Measurements from ENCODE around the gene OR51S1.
"Not testable (repeated sequence)": the region's sequence is repeated elsewhere in the genome, so short reads cannot be mapped to it uniquely, and the experiment has no call there.

The OR51S1 gene

GRCh38 chr11:4848908-4849532 is at the start of gene OR51S1:
OR51S1 (minus strand) TSS chr11:4849208; CDS start chr11:4849208, 0 bp downstream.
- DNase-seq (ENCODE audit: low spot score): no peak

GRCh38 chr11:4891996-4892640 is 43.1 kb upstream of the OR51S1 start:
- peak; percentile 72 for DNase-seq (ENCODE audit: low spot score)

- DNase-seq (ENCODE audit: low spot score): no peak
Measured at GRCh38 chr11:4890279-4890678, 41.3 kb upstream of the OR51S1 start.

GRCh38 chr11:4887591-4887990 is 38.6 kb upstream of the OR51S1 start:
- DNase-seq (ENCODE audit: low spot score): no peak

- no peak for DNase-seq (ENCODE audit: low spot score)
Measured at GRCh38 chr11:4886186-4886585, 37.2 kb upstream of the OR51S1 start.

DNA sequence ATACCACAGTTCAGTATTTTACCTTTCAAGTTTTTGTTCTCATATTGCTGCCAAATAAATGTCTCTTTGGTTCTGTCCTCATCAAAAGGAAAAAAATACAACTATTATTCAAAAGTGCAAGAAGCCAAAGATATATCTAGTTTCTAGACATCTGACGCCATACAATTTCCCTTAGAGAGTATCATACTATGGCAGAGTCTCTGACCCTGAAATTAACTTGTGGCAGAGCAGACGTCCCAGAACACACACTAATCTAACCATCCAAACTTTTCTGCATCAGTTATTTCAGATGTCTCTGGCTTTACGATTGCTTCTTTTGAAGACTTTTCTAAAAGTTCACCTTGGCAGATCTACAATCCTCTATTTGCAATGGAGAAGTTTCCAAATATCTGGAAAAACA is 35.4 kb upstream of the OR51S1 start:
- DNase-seq (ENCODE audit: low spot score): no peak

DNA sequence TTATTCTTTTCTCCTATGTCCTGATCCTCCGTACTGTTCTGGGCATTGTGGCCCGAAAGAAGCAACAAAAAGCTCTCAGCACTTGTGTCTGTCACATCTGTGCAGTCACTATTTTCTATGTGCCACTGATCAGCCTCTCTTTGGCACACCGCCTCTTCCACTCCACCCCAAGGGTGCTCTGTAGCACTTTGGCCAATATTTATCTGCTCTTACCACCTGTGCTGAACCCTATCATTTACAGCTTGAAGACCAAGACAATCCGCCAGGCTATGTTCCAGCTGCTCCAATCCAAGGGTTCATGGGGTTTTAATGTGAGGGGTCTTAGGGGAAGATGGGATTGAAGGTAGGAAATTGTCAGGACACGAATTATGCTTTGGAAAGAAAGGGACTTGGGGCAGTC is 33.5 kb upstream of the OR51S1 start:
- no peak for DNase-seq (ENCODE audit: low spot score)

DNA sequence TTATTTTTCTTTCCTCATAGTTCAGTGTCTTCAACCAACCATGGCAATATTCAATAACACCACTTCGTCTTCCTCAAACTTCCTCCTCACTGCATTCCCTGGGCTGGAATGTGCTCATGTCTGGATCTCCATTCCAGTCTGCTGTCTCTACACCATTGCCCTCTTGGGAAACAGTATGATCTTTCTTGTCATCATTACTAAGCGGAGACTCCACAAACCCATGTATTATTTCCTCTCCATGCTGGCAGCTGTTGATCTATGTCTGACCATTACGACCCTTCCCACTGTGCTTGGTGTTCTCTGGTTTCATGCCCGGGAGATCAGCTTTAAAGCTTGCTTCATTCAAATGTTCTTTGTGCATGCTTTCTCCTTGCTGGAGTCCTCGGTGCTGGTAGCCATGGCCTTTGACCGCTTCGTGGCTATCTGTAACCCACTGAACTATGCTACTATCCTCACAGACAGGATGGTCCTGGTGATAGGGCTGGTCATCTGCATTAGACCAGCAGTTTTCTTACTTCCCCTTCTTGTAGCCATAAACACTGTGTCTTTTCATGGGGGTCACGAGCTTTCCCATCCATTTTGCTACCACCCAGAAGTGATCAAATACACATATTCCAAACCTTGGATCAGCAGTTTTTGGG is 33.0 kb upstream of the OR51S1 start, which contains the start of gene OR51T1:
Gene OR51T1, plus strand, starts transcription at position 41 of the 641 bp plus-strand sequence. Its CDS starts 0 bp downstream, at position 41.
- DNase-seq (ENCODE audit: low spot score): no peak

DNA sequence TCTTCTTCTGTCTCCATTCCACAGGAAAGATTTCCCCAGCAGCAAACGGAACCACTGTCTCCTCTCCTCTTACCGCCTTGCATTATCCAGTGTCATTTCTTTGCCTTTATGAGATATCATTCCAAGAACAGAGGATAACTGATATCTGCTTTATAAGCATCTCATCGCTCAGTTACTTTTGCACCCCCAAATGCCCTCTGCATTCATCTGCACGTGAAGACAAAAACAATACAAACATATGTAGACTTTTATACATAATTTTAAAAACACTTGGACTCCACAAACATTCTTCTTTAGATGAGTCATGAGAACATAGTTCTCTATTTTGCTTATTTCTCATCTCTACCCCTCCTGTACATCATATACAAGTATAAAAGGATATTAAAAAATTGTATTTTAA is 32.2 kb upstream of the OR51S1 start:
- no peak for DNase-seq (ENCODE audit: low spot score)

DNA sequence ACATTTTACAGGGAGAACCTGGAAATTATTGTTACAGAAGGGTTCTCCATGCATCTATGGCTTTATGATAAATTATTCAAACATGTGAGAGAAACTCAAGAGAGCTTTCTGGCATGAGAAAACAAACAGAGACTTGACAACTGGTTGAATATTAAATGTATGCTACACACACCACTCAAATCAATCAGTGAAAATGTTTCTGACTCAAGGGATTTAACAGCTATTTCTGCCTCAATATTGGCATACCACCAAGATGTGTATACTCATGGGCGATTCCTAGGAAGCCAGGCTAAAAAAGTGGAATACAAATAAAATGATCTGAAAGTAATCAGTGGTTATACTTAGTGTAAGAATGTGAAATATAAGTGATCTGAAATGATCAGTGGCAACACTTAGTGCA is 16.8 kb upstream of the OR51S1 start:
- no peak for DNase-seq (ENCODE audit: low spot score)

DNA sequence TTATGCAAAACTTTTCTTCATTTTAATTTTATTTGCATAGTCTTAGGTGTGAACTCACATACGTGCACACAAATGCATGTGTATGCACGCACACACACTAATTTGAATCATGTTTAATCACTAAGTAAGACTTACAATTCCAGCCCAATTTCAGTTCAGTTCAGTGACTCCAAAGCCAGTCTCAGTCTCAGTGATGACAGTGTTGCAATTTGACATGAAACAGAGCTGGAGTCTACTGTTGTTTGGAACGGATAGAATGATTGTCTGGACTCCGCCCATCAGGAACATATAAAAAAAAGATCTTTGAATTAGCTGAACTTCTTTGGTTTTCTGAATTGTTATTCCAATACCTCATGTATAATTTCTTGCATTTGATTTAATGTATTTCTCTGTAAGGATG is 14.9 kb upstream of the OR51S1 start:
- DNase-seq (ENCODE audit: low spot score): no peak

DNA sequence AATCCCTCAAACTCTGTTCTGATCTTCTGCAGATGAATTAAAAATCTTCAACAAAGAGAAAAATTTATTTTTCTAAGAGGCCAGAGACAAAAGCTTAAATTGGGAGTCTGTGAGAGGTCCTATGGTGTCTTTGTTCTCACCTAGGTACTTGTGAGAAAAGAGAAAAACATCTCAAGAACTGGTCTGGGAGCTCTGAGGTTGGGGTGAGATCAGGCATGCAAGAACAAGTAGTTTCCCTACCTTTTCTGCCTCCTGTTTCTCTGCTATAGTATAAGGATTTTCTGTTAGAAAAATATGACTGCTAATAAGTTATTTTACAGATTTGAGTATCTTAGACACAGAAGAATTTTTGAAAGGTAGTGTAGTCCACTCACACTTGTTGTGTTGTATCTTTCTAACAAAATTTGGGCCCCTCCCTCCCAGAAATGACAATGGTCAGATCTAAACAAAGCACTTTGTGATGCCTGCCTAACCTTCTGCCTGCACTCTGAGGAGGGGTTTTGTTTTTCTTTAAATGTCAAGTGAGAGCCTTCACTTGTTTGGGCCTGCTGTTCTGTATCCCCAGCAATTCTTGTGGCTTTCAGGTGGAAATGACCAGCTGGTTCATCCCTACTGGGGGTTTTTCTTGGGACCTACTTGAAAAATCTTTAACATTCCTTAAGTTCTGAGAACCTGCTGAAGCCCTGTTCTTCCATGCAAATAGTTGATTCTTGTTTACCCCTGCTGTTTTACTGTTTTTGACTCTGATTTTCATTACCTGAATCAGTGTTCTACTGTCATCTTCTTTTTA is 13.6 kb upstream of the OR51S1 start:
- no peak for DNase-seq (ENCODE audit: low spot score)

DNA sequence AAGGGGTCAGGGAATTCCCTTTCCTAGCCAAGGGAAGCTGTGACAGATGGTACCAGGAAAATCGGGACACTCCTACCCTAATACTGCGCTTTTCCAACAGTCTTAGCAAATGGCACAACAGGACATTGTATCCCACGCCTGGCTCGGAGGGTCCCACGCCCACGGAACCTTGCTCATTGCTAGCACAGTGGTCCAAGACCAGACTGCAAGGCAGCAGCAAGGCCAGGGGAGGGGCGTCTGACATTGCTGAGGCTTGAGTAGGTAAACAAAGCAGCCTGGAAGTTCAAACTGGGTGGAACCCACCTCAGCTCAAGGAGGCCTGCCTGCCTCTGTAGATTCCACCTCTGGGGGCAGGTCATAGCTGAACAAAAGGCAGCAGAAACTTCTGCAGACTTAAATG is 5.3 kb upstream of the OR51S1 start:
- not testable (repeated sequence) for DNase-seq (ENCODE audit: low spot score)

DNA sequence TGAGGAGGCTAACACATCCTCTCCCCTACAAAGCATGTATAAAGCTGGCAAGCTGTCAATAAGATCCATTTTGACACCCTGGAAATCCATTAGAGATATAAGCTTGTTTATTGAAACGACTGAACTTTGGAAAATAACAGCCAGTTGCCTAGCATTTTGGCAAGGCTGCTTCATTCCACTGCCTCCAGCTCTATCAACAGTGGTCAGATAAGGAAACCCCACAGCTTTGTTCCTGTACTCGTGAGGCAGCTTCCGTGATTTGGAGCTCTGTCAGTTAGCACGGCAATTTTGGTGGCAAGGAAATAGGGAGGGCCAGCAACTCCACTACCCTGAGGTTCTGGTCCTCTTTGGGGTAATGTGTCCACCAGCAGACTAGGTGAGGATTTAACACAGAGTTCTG is 2.0 kb upstream of the OR51S1 start:
- no peak for DNase-seq (ENCODE audit: low spot score)

DNA sequence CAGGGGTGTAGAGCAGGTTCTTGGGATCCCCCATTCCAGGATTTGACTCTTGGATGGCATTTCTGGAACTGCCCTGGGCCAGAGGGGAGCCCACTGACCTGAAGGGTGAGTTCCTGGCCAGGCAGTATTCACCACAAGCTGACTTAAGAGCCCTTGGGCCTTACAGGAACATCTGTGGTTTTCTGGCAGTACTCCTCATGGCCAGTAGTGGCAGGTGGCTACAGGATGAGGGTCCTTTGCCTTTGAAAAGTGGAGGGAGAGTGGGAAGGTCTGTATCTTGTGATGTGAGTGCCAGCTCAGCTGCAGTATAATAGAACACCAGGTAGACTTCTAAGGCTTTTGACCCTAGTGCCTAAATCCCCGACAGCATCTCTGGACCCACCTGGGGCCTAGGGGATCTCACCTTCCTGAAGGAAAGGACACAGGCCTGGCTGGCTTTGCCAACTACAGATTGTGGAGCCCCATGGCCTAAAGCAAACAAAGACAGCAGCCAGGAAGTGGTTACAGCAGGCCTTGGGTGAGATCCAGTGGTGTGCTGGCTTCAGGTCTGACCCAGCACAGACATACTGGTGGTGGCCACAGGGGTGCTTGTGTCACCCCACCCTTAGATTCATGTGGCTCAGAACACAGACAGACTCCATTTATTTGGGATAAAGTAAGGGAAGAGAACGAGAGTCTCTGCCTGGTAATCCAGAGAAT is 9.0 kb downstream of the OR51S1 start:
- DNase-seq (ENCODE audit: low spot score): no peak

DNA sequence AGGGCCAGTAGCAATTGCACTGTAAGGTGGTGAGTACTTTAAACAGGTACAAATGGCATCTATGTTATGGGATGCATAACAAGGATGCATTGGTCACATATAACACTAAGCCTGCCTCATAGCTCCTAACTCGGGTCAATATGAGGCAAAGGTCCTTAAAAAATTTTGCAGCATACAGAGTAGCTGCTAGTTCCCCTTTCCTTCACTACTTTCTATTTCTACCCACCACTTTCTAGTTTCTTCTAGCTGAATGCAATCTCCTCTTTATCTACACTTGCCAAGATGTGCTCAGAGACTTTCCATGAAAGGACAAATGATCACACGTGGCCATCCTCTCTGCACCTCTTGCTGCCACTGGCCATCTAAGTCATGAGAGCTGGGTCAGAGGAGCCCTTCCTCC is 18.1 kb downstream of the OR51S1 start:
- DNase-seq (ENCODE audit: low spot score): no peak

DNA sequence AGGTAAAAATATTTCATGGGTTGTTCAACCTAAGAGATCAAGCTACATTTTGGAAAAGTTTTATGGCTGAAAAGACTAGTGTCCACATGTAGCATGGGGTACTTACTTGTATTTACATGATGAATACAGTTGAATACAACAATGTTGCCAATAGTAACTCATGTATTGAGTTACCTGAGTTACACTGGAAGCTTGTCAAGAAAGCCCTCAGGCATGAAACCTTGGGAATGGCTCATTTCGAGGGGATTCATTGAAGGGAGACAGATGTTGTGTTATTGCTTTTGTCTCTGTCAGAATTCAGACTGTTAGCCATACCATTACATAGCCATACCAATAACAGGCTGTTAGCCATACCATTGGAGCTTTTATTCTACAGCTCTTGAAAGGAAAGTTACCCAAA is 18.7 kb downstream of the OR51S1 start:
- DNase-seq (ENCODE audit: low spot score): no peak

DNA sequence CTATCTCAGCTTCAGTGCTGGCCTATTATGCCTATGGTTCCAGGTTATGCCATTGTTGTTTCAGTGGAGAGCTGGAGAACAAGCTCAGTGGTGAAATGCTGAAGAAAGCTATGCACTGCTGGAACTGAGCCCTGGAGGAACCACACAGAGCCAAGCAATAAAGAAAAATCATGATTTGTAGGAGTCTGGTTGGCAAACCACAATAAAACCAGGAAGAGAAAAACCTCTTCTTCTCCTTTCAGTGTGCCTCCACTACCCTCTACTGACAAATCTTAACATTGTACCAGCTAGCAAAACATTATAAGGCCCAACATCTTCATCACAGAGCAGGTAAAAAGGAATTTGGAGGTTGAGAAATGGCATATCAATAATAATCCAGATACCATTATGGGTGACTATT is 22.6 kb downstream of the OR51S1 start:
- DNase-seq (ENCODE audit: low spot score): peak; percentile 19

DNA sequence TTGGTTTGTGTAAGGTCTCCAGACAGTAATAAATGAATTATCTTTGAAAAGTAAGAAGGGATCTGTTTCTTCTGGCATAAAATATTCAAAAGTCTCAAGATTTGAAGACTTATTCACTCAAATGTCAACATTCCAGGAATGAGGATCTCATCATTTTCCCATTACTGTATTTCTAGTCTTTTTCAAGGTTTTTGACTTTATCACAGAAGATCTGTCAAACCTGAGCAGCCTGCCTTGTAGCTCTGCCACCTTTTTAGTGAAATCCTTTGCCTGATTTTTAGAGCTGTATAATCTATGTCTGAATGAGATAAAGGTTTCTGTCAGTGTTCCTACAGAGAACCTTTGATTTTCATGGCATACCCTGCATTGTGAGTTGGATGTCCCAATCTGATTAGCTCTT is 23.9 kb downstream of the OR51S1 start:
- no peak for DNase-seq (ENCODE audit: low spot score)

GRCh38 chr11:4821021-4821420 is 28.0 kb downstream of the OR51S1 start, which contains the start of gene OR51F2:
OR51F2 (plus strand) TSS chr11:4821321; CDS start chr11:4821422, 101 bp downstream.
- no peak for DNase-seq (ENCODE audit: low spot score)

GRCh38 chr11:4809246-4809645 is 39.8 kb downstream of the OR51S1 start:
- DNase-seq (ENCODE audit: low spot score): no peak

- no peak for DNase-seq (ENCODE audit: low spot score)
Measured at GRCh38 chr11:4808476-4808875, 40.5 kb downstream of the OR51S1 start.
